ENCODE data around the gene DVL2. TPM values are rescaled to one million over a fixed set of nuclear protein-coding genes. Genes with fewer than 3 reads are reported as not detected.

The DVL2 gene
- total and polyA plus RNA-seq, 2 of the 13 experiments (the other 11 are each of a cell fraction or from before 2014, with no cell fraction given) = 5.7 to 38.2 TPM

GRCh38 chr17:7177954-7178477, 56.3 kb downstream of the DVL2 start (continued):
- TF ChIP-seq AFF4 (CRISPR knock-in tag; IDR thresholded peaks at IDR 0.05) (peak; percentile 90), FOXP4 (CRISPR knock-in tag; IDR thresholded peaks at IDR 0.05) (peak; percentile 50; the same call in 1 of the 2 replicates), TFAP4 (IDR thresholded peaks at IDR 0.05; ENCODE audit: borderline replicate concordance, low read depth) (peak; percentile 94), MYC (CRISPR knock-in tag; IDR thresholded peaks at IDR 0.05; ENCODE audit: borderline replicate concordance) (peak; percentile 16; the same call in 1 of the 2 replicates), NONO (IDR thresholded peaks at IDR 0.05) (no peak), NONO (CRISPR knock-in tag; conservative IDR thresholded peaks at IDR 0.05) (peak; percentile 72; the same call in 1 of the 2 replicates), GABPA (IDR thresholded peaks at IDR 0.05; ENCODE audit: low read depth, low read length) (peak; percentile 27; the same call in 1 of the 2 replicates), GABPA (CRISPR knock-in tag; IDR thresholded peaks at IDR 0.05; ENCODE audit: low read depth) (peak; percentile 69), UBTF (CRISPR knock-in tag; IDR thresholded peaks at IDR 0.05) (peak; percentile 25), KDM6A (CRISPR knock-in tag; IDR thresholded peaks at IDR 0.05; ENCODE audit: low read depth) (no peak), PHF8 (CRISPR knock-in tag; IDR thresholded peaks at IDR 0.05) (peak; percentile 24), MXI1 (IDR thresholded peaks at IDR 0.05; ENCODE audit: borderline replicate concordance, low read depth, low read length) (peak; percentile 16; the same call in 1 of the 3 replicates), TBX2 (CRISPR knock-in tag; IDR thresholded peaks at IDR 0.05; ENCODE audit: borderline replicate concordance) (peak; percentile 45; the same call in 1 of the 2 replicates), ISL2 (CRISPR knock-in tag; IDR thresholded peaks at IDR 0.05) (no peak), AKAP8 (CRISPR knock-in tag; IDR thresholded peaks at IDR 0.05) (0 out of 2 replicates have a peak, but pooled peaks have one; percentile 58), DZIP1 (CRISPR knock-in tag; IDR thresholded peaks at IDR 0.05) (0 out of 2 replicates have a peak, but pooled peaks have one; percentile 25), SNAPC2 (CRISPR knock-in tag; IDR thresholded peaks at IDR 0.05) (0 out of 2 replicates have a peak, but pooled peaks have one; percentile 65), ZNF546 (CRISPR knock-in tag; conservative IDR thresholded peaks at IDR 0.05) (no peak; the same call in 1 of the 2 replicates), THAP11 (CRISPR knock-in tag; IDR thresholded peaks at IDR 0.05) (0 out of 2 replicates have a peak, but pooled peaks have one; percentile 13)

Measured in HepG2 (cell line).